A204.1 (cell line): Measurements from ENCODE around the gene CACNA1A.
"Not testable (repeated sequence)": the region's sequence is repeated elsewhere in the genome, so short reads cannot be mapped to it uniquely, and the experiment has no call there.

Source experiments
- FAIRE-seq: peaks from 2 replicates; lab custom pipeline; 2012; peaks lifted over from hg19 to GRCh38; lab: Jason Lieb, UNC

The CACNA1A gene

GRCh38 chr19:13229246-13229645, 277.0 kb downstream of the CACNA1A start:
- FAIRE-seq: no peak

GRCh38 chr19:13228561-13228960, 277.7 kb downstream of the CACNA1A start:
- no peak for FAIRE-seq

DNA sequence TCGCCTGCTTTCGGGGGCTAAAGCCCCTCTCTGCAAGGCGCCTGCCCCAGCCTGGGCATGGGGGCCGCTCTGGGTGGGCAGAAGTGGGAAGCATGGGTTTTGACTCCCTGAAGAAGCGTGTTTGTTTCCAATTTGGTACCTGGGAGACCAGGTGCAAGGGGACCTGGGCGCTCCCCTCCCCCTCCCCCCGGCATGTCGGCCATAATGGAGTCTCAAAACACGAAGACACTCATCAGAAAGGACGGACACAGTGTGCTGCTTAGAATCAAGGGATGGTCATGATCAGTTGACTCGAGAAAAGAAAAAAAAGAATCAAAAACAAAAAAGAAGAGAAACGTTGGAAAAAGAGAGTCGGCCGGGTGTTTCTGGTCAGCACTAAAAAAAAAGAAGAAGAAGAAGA, 279.3 kb downstream of the CACNA1A start:
- no peak for FAIRE-seq

DNA sequence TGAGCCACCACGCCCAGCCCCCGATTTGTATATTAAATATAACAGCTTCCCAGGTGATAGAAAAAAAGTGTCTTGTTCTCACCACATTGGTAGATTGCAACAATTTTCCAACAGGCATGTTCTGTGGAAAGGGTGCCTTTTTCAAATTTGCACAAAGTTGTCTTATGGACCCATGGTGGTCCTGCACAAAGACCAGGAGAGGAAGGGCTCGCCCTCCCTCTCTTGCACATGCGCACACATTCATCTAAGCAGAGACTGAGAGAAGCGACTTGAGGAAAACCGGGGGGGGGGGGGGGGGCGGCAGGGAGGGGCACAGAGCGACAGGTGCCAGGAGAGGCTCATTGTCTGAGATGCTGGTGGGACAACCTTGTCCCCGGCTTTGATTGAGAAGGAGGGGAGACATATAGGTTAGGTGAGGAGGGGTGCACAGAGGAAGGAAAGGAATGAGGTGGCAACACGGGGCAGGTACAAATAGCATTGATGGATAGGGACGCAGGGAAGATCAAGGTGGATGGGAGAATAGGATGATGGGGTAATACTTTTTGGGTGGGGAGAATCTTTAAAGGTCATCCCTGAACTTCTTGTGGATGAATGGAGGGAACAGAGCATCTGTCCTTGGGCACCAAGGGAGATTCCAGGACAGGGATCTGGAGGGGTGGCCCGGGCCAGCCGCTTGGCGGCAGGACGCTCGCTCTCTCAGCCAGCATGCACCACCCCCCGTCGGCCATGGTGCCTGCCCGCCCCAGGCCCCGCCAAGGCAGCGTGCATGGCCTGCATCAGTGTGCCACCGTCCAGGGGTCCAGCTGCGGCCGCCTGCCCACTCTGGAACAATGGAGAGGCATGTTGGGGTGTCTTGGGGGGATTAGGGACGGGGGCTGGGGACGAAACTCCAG, 280.1 kb downstream of the CACNA1A start:
- FAIRE-seq: no peak

DNA sequence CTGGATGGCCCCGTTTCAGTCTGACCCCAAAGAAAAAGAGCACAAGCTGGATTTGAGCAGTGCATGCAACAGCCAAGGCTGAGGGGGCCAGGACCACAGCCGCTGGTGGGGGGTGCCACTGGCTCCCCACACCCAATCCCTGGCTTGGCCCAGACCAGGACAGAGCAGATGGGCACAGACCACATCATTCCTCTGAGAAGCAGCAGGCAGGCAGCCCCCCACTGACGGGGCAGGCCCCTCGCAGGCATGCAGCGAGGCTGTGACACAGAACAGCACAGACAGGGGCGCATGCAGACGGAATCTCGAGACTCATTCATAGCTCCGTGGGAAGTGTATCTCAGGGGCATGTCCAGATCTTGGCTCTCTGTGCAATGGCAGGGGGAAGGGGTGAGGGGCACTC, 281.2 kb downstream of the CACNA1A start:
- FAIRE-seq: no peak

DNA sequence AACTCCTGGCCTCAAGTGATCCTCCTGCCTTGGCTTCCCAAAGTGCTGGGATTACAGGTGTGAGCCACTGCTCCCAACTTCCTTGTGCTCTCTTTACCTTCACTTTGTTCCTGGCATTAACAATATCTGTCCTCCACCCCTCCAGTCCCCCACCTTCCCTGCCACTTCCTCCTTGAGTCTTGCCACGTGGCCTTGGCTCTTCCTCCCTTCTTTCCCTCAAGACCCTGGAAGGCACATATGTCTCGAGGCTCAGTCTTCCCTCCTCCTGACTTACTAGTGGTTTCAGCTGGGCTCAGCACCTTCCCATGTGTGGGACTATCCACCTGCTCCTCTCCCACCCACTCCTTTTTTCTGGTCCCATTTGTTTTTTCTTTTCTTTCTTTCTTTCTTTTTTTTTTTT, 285.4 kb downstream of the CACNA1A start:
- FAIRE-seq: no peak

GRCh38 chr19:13215572-13216380, 290.5 kb downstream of the CACNA1A start:
- no peak for FAIRE-seq

GRCh38 chr19:13214036-13214730, 292.1 kb downstream of the CACNA1A start:
- no peak for FAIRE-seq

GRCh38 chr19:13212759-13213330, 293.4 kb downstream of the CACNA1A start:
- FAIRE-seq: no peak

DNA sequence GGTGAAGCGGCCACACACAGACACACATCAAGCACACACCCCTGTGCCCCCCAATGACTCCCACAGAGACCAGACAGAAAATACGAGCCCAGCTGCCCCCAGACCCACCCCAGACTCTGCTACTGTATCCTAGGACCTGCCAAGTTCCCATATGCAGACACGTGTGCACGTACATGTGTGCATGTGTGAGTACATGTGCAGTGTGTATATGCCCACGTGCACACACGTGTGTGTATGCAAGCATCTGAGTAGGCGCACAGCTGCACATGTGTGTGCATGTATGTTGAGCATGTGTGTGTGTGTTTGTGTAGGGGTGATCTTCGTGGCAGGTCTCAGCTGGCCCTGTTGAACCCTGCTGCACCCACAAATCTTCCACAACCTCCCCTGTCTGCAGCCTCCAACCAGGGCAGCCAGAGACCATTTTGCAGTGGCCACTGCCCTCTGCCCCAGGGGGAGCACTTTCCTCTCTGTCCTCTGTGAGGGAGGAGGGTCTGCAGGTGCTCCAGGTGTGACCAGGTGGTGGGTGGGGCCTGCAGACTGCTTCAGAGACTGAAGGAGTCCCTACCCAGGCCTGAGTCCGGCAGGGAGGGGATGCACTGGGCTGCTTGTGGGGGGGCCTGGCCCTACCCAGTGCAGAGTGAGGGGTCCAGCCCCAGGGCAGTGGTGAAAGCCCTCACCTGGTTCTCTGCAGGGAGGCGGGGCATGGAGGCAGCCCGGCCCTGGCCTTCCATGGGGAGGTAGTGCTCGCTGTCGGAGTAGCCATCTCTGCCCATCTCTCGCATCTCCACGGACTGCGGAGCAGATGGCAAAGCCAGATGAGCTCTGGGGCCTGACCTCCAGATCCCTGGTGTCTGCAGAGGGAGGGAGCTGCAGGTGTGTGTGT, 294.6 kb downstream of the CACNA1A start:
- FAIRE-seq: no peak

DNA sequence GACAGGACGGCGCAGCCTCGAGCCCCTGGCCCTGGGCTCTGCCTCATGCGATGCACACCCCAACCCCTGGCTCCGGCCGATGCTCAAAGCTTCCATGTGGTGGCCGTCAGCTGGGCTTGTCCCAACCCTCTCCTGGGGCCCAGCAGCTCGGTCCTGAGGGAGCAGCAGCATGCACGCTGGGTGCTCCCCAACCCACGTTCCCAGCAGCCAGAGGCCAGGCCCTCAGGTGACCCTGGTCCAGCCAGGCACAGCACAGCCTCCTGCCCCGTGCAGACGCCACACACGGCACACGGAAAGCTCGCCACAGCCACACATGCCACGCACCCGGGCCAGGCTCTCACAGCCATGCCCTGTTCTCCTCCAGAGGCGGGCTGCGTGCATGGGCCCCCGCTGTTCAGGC, 295.3 kb downstream of the CACNA1A start:
- FAIRE-seq: no peak

DNA sequence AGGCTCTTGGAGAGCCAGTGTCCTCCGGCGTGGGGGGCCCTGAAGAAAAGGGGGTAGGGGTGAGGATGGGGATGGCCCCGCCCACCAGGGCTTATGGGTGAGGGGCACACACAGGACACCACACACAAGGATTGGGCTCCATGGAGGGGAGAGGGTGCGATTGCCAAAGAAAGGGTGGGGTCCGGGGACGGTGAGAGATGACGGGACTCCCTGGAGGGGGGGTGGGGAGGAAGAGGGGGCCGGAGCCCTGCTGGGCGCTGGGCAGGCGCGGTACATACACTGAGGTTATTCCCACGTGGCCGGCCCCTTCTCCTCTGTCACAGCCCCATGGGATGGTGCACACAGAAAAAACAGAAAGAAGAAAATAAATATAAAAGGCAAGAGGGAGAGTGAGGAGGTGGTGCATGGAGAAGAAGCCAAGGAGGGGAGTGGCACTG, 295.9 kb downstream of the CACNA1A start:
- FAIRE-seq: no peak

- FAIRE-seq: no peak
These were observed 296.6 kb downstream of the CACNA1A start for GRCh38 chr19:13209484-13210338.

- FAIRE-seq: no peak
These were observed 297.4 kb downstream of the CACNA1A start for GRCh38 chr19:13208672-13209483.

DNA sequence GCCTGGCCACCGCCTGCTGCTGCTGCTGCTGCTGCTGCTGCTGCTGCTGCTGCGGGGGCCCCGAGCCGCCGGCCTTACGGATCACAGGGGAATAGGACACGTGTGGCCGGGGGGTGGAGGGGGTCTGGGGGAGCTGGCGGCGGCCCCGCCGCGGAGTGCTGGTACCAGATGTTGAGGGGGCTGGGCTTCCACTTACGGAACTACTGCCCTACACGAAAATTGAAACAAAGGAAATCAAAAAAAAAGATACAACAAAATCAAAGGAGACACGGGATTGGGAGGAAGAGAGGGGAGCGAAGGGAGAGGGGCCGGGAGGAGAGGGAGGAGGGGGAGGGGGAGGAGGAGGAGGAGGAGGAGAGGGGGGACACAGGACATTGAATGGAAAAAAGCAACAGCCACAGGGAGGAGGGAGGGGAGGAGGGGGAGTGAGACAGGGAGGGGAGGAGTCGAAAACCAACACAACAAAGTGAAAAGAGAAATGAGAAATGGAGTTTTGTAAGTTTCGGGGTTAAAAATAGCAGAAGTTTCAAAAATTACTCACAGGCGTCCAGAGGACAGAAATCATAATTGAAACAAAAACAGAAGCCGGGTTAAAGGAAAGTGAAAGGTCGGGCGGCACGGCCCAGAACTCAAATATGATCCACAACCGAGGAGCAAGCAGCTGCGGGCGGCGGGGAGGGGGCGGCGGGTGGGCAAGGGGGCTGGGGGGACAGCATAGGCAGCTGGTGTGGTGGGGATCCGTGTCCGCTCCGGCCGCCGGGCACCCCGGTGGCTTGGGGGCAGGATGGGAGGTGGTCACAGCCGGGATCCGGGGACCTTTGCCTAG, 298.2 kb downstream of the CACNA1A start:
- no peak for FAIRE-seq

DNA sequence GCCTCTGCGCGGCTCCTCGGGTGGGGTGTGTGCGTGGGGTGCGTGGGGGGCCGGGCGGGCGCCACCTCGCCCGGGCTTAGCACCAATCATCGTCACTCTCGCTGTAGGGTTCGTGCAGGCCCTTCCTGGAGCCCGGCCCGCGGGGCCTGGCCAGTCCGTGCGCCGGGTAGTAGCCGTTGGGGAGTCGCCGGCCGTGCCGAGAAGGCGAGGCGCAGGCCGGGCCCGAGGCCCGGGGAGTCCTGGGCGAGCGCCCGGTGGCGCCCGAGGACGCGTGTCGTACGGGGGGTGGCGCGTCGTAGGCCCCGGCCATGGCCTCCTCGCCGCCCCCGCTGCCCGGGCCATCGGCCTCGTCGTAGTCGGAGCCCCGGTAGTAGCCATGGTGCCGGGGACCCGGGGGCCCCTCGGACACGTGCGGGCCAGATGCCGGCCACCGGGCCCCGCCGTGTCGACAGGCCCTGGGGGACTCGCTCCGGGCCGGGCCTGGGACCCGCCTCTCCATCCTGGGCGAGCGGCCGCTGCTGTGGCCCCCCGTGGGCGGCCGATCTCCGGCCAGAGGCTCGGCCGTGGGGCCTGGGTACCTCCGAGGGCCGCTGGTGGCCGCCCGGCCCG, 298.9 kb downstream of the CACNA1A start:
- FAIRE-seq: no peak

DNA sequence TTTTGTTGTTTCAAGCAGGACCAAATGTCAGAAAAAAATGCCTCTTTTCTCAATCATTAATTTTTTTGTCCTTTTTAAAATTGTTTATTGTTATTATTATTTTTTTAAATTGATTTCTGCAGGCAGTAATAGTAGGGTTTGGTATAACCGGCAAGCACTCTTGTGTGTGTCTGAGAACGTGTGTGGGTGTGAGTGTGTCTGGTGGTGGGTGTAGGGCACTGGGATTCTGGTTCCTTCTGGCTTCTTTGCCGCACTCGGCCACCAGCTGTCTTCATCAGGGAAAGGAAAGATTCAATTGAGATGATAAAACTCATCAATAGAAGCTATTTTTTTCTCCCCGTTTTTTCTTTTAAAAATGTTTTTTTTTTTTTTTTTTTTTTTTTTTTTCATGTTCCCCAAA, 299.7 kb downstream of the CACNA1A start:
- no peak for FAIRE-seq

GRCh38 chr19:13202112-13202511, 304.2 kb downstream of the CACNA1A start:
- not testable (repeated sequence) for FAIRE-seq
